Gastroesophageal sphincter (tissue), 3 donors: ENCODE measurements around the gene SLC66A1.

Experiments
- CTCF ChIP-seq, 4 experiments: fragments of 200-600 bp in 2 of 4; fragments of 450-650 bp in 2 of 4; sonication (generic) in 1 of 4; IDR thresholded peaks; one replicate each; pipeline ENCODE4 v1.5.1; 2017 to 2019; ENCODE audit warnings: antibody characterized with exemption in 4 of 4, mild to moderate bottlenecking in 2 of 4, moderate library complexity in 2 of 4
- POLR2AphosphoS5 ChIP-seq: sonication (generic); formaldehyde crosslinking; IDR thresholded peaks from one replicate; pipeline ENCODE4 v1.6.1; 2017; ENCODE audit warnings: antibody characterized with exemption

DNA sequence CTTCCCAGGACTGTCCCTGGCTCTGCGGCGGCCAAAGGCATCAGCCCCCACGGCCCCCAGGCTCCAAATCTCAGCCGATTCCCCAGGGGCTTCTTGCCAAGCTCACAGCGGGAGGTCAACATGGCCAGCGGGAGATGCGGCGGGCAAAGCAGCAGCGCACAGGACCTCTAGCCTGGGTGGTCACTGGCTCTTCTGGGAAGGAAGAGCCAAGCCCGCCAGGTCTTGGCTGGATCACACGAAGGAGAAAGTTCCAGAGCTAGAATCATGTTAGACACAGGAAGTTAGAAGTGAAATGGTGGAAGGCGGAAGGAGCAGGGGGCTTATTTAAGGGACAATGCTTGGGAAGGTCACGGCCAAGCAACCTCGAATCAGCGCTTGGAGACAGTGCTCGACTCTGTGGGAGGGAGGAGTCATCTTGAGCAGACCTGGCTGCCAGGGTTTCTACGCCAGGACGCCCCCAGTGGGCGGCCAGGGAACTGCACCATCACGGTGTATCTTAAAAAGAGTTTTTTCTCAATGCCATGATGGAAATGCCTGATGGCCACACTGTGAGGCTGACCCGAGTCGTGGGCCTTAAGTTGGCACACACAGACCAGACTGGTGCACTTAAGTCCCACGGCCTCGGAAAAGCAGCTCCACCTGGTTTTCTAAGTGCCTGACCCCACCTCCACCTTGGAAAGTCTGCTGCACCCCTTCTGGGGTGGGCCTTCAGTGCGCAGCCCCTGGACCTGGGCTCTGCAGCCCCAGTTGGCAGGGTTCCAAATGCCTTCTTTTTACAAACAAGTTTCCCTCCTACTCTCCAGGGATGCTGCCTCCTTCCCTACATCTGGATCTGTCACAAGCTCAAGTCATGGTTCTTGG is 29.3 kb downstream of the SLC66A1 start:
- TF ChIP-seq POLR2AphosphoS5 (no peak), CTCF (IDR thresholded peaks at IDR 0.05) (peak in 3 of 4 experiments; percentile 84 to 88 (median 86))
